GM18868 (cell line): ENCODE measurements around the gene FBXL13.
"Not testable (repeated sequence)": the region's sequence is repeated elsewhere in the genome, so short reads cannot be mapped to it uniquely, and the experiment has no call there.

ENCODE experiments used
- ATAC-seq: cut with Tn5 transposase; IDR thresholded peaks from one replicate; pipeline ENCODE4 v1.9.1; 2021; ENCODE audit warnings: mild to moderate bottlenecking, moderate library complexity; ENCODE audit not compliant: unreplicated experiment

FBXL13 gene

GRCh38 chr7:103031024-103031423, 43.6 kb downstream of the FBXL13 start:
- ATAC-seq: no peak

GRCh38 chr7:103025341-103025740, 49.3 kb downstream of the FBXL13 start:
- no peak for ATAC-seq

DNA sequence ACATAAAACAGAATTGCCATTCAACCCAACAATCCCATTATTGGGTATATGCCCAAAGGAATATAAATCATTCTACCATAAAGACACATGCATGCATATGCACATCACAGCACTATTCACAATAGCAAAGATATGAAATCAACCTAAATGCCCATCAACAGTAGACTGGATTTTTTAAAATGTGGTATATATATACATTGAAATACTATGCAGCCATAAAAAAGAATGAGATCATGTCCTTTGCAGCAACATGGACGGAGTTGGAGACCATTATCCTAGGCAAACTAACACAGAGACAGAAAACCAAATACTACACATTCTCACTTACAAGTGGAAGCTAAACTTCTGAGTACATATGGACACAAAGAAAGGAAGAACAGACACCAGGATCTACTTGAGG, 51.0 kb downstream of the FBXL13 start:
- not testable (repeated sequence) for ATAC-seq

DNA sequence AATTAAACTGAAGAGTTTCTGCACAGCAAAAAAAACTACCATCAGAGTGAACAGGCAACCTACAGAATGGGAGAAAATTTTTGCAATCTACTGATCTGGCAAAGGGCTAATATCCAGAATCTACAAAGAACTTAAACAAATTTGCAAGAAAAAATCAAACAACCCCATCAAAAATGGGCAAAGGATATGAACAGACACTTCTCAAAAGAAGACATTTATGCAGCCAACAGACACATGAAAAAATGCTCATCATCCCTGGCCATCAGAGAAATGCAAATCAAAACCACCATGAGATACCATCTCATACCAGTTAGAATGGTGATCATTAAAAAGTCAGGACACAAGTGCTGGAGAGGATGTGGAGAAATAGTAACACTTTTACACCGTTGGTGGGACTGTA, 53.1 kb downstream of the FBXL13 start:
- ATAC-seq: not testable (repeated sequence)

- not testable (repeated sequence) for ATAC-seq
Observed at GRCh38 chr7:103020876-103021275, 53.7 kb downstream of the FBXL13 start.

DNA sequence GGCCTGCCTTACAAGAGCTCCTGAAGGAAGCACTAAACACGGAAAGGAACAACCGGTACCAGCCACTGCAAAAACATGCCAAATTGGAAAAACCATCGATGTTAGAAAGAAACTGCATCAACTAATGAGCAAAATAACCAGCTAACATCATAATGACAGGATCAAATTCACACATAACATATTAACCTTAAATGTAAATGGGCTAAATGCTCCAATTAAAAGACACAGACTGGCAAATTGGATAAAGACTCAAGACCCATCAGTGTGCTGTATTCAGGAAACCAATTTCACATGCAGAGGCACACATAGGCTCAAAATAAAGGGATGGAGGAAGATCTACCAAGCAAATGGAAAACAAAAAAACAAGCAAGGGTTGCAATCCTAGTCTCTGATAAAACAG, 56.3 kb downstream of the FBXL13 start:
- ATAC-seq: not testable (repeated sequence)

GRCh38 chr7:103011650-103012049, 62.9 kb downstream of the FBXL13 start:
- no peak for ATAC-seq

GRCh38 chr7:103010211-103010610, 64.4 kb downstream of the FBXL13 start:
- ATAC-seq: no peak

DNA sequence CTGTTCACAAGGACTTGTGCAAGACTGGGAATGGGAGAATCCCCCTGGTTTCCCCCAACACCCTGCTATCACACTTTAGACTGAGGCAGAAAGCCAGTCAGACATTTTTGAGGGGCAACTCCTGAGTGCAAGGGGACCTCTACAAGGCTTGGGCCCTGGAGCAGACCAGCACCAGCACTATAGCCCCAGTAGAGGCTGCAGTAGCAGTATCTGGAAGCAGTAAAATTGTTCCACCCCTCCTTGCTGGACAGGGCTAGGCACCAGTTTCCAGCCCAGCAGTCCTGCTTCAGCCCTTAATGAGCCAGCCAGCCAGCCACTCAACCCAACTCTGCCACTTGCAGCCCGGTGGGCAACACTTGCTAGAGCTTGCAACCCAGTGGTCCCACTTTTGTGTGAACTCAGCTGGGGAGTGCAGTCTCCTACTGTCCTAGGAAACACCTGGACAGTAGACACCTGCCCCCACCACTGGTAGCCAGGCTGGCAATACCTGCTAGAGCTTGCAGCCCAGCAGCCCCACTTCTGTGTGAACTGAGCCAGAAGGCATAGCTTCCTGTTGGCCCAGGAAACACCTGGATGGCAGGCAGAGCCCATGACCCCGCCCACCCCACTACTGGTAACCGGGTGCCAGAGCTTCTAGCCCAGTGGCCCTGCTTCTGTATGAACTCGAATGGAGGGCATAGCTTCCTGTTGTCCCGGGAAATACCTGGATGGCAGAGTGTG, 65.0 kb downstream of the FBXL13 start:
- ATAC-seq: no peak

DNA sequence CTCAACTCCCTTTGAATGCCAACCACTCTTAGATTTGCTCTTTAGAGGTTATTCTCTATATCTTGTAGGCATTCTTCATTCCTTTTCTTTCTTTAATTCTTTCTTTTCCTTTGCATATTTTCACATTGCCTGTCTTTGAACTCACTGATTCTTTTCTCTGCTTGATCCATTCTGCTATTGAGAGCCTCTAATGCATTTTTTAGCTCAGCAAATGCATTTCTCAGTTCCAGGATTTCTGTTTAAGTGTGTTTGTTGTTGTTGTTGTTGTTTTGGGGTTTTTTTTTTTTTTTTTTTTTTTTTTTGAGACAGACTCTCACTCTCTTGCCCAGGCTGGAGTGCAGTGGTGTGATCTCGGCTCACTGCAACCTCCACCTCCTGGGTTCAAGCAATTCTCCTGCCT, 71.6 kb downstream of the FBXL13 start:
- ATAC-seq: no peak

GRCh38 chr7:103001210-103001609, 73.4 kb downstream of the FBXL13 start:
- ATAC-seq: no peak

DNA sequence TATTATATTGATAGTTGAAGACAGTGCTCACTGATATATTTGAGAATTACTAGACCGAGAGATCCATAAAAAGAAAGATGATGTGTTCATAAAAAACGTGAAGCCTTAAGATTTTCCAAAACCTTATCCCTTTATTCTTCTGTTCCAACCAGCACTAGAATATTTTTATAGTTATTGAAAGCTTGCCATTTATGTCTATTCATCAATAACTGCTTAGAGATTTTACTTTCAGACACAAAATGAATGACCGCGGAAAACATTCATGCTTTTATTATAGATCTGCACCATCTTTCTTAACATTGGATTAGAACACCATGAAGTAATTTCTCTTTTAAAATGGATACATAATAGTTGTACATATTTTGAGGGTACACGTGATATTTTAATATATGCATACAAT, 77.6 kb downstream of the FBXL13 start:
- no peak for ATAC-seq

DNA sequence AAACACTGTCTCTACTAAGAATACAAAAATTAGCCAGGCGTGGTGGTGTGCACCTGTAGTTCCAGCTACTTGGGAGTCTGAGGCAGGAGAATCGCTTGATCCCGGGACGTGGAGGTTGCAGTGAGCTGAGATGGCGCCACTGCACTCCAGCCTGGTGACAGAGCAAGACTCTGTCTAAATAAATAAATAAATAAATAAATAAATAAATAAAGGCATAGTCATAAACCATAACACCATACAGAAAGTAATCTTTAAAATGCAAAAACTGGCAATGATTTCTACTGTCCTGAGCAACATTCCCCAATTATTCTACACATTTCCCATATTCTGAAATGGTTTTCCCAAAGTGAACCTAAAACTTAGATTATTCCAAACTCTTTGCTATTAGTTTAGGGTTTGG, 79.0 kb downstream of the FBXL13 start:
- not testable (repeated sequence) for ATAC-seq

DNA sequence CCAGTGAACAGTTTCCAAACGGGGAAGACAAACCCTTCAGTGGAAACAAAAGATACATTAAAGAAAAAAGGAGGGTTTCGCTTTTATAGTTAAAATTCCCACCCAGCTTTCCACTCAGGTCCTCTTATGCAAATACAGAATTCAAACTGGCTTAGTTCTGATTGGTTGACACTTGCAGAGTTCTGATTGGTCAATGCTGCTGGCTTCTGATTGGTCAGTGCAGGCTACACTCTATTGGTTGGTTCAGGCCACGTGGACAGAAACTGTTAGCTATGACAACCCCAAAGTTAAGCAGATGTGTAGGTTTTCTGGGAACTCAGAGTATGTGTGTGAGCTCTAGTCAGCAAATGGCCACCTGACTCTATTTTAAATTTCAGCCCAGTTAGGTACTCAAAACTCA, 80.0 kb downstream of the FBXL13 start:
- no peak for ATAC-seq

DNA sequence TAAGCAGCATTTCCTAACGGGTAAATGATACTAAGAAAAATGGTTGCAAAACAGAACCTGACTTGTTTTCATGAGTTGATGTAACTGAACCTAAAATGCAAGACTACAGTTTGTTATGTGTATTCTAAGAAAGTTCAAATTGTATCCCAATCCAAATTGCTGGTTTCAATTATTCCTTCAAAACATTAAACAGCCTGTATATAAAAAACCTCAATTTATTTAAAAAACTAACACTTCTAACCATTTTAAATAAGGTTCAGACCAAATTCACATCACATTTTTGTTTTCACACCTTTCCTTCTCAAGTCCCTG, 80.9 kb downstream of the FBXL13 start:
- no peak for ATAC-seq

DNA sequence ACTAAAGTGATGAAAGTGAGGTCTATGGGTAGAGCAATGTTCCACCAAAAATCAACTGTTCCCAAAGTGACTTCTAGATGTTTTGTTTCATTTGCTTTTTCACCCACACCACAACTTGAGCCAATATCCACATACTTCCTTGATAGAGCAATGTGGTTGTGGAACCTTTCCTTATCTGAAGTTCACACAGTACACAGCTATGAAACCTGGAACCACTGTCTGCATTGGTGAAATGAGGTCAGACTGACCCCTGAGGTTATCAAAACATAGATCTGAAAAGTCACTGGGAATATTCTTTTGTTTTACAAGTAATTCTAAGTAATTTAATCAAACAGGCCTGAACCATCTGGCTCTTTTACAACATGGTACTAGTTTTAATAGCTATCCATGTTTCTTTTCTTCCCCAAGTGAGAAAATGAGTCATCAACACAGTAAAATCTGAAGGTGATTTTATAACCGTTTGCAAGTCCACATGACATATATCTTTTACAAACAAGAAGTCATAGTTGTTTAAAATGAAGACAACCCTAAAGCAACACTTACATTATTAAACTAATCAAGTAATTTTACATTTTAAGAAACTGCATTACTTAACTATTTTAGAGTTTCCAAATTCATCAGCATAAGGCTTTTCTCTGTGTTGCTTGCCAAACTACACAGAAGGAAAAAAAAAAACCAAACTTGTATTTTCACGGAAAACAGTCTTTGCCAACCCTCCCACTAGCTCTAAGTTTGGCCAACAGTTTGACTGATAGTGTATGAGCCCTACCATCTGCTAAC, 81.5 kb downstream of the FBXL13 start:
- no peak for ATAC-seq

GRCh38 chr7:102992509-102992937, 82.1 kb downstream of the FBXL13 start:
- ATAC-seq: no peak

- ATAC-seq: no peak
Observed at GRCh38 chr7:102991540-102992214, 82.9 kb downstream of the FBXL13 start.

GRCh38 chr7:102991077-102991539, 83.5 kb downstream of the FBXL13 start:
- no peak for ATAC-seq

- no peak for ATAC-seq
Observed at GRCh38 chr7:102990642-102991041, 84.0 kb downstream of the FBXL13 start.

- no peak for ATAC-seq
Observed at GRCh38 chr7:102988631-102989560, 85.7 kb downstream of the FBXL13 start.
